Measurements from ENCODE around the gene CORO7.
A peak's percentile ranks its signal among the peaks of the same experiment; 100 is the strongest.

Gene CORO7

GRCh38 chr16:4416200-4417032 is at the start of gene CORO7:
TSS of gene CORO7 (minus strand) at chr16:4416596. CDS start at chr16:4416518, 78 bp downstream.
- Histone ChIP-seq H3K4me1 (ENCODE audit: insufficient read depth, low read length, severe bottlenecking) (peaks cover 27% of the 10 kb centered on the region), H4K20me1 (ENCODE audit: insufficient read depth, low read length) (no peaks in the 10 kb centered on the region), H3K79me2 (ENCODE audit: insufficient read depth, low read length) (peaks cover 12% of the 10 kb centered on the region), H3K9me3 (ENCODE audit: low read length) (no peaks in the 10 kb centered on the region), H3K9me2 (ENCODE audit: low read depth, low read length) (no peaks in the 10 kb centered on the region), H3K27ac (ENCODE audit: low read depth, low read length, poor library complexity, severe bottlenecking) (peak within 1 kb of the TSS; percentile 65), H3F3A (ENCODE audit: insufficient read depth, low read length) (peaks cover 4% of the 10 kb centered on the region; the same call in 1 of the 2 replicates), H3K4me3 (ENCODE audit: low read depth, low read length, poor library complexity, severe bottlenecking) (peak within 1 kb of the TSS; percentile 82), H3K4me2 (ENCODE audit: low read length) (peak within 1 kb of the TSS; percentile 80), H2AFZ (ENCODE audit: low read length) (no peak within 1 kb of the TSS), H3K36me3 (ENCODE audit: insufficient read depth, low read length) (peaks cover 18% of the 10 kb centered on the region; the same call in 1 of the 2 replicates), H3K9ac (ENCODE audit: low read length) (peak within 1 kb of the TSS; percentile 93), H3K27me3 (ENCODE audit: insufficient read depth, low read length) (no peaks in the 10 kb centered on the region)
- TF ChIP-seq CTCF (IDR thresholded peaks at IDR 0.05; ENCODE audit: low read length) (no peak), EZH2 (IDR thresholded peaks at IDR 0.05; ENCODE audit: borderline replicate concordance, low read length) (no peak)

GRCh38 chr16:4463522-4464163 is 47.2 kb upstream of the CORO7 start:
- no peak overlapping the region for H3K9ac ChIP-seq (ENCODE audit: low read length)
- no peak overlapping the region for H2AFZ ChIP-seq (ENCODE audit: low read length)
- no peaks in the 10 kb centered on the region for H3K27me3 ChIP-seq (ENCODE audit: insufficient read depth, low read length)
- H3K9me3 ChIP-seq (ENCODE audit: low read length): no peaks in the 10 kb centered on the region
- H4K20me1 ChIP-seq (ENCODE audit: insufficient read depth, low read length): no peaks in the 10 kb centered on the region
- H3K9me2 ChIP-seq (ENCODE audit: low read depth, low read length): no peaks in the 10 kb centered on the region
- TF ChIP-seq EZH2 (IDR thresholded peaks at IDR 0.05; ENCODE audit: borderline replicate concordance, low read length) (no peak), CTCF (IDR thresholded peaks at IDR 0.05; ENCODE audit: low read length) (no peak)
- H3K4me2 ChIP-seq (ENCODE audit: low read length): no peak overlapping the region
- no peak overlapping the region for H3K27ac ChIP-seq (ENCODE audit: low read depth, low read length, poor library complexity, severe bottlenecking)
- H3K36me3 ChIP-seq (ENCODE audit: insufficient read depth, low read length): peaks cover 68% of the 10 kb centered on the region
- no peaks in the 10 kb centered on the region for H3F3A ChIP-seq (ENCODE audit: insufficient read depth, low read length)
- no peak overlapping the region for H3K4me3 ChIP-seq (ENCODE audit: low read depth, low read length, poor library complexity, severe bottlenecking)
- H3K79me2 ChIP-seq (ENCODE audit: insufficient read depth, low read length): no peaks in the 10 kb centered on the region
- no peaks in the 10 kb centered on the region for H3K4me1 ChIP-seq (ENCODE audit: insufficient read depth, low read length, severe bottlenecking)

- Histone ChIP-seq H3K9me3 (ENCODE audit: low read length) (no peaks in the 10 kb centered on the region), H3K4me3 (ENCODE audit: low read depth, low read length, poor library complexity, severe bottlenecking) (no peak overlapping the region), H2AFZ (ENCODE audit: low read length) (no peak overlapping the region), H3K27ac (ENCODE audit: low read depth, low read length, poor library complexity, severe bottlenecking) (no peak overlapping the region), H3F3A (ENCODE audit: insufficient read depth, low read length) (no peaks in the 10 kb centered on the region), H3K4me2 (ENCODE audit: low read length) (no peak overlapping the region), H3K79me2 (ENCODE audit: insufficient read depth, low read length) (no peaks in the 10 kb centered on the region), H4K20me1 (ENCODE audit: insufficient read depth, low read length) (no peaks in the 10 kb centered on the region), H3K4me1 (ENCODE audit: insufficient read depth, low read length, severe bottlenecking) (no peaks in the 10 kb centered on the region), H3K27me3 (ENCODE audit: insufficient read depth, low read length) (no peaks in the 10 kb centered on the region), H3K36me3 (ENCODE audit: insufficient read depth, low read length) (peaks cover 61% of the 10 kb centered on the region), H3K9me2 (ENCODE audit: low read depth, low read length) (no peaks in the 10 kb centered on the region), H3K9ac (ENCODE audit: low read length) (no peak overlapping the region)
- TF ChIP-seq EZH2 (IDR thresholded peaks at IDR 0.05; ENCODE audit: borderline replicate concordance, low read length) (no peak), CTCF (IDR thresholded peaks at IDR 0.05; ENCODE audit: low read length) (no peak)
Observed at GRCh38 chr16:4461250-4462085, 45.1 kb upstream of the CORO7 start.
